Colonic mucosa (tissue), 4 donors: Measurements from ENCODE around the gene TF. TPM values are rescaled to one million over a fixed set of nuclear protein-coding genes. Genes with fewer than 3 reads are reported as not detected.

ENCODE experiments used
- DNase-seq: peaks from one replicate; pipeline ENCODE4 v3.0.0-alpha.2; 2020
- H3K27ac ChIP-seq: fragments of 200-600 bp; one replicate; pipeline ENCODE4 v1.8.0; 2021
- H3K27me3 ChIP-seq: fragments of 200-600 bp; one replicate; pipeline ENCODE4 v1.8.0; 2021
- H3K36me3 ChIP-seq: fragments of 200-600 bp; one replicate; pipeline ENCODE4 v1.8.0; 2021
- H3K4me1 ChIP-seq: fragments of 200-600 bp; one replicate; pipeline ENCODE4 v1.8.0; 2021; ENCODE audit warnings: mild to moderate bottlenecking
- H3K4me3 ChIP-seq: fragments of 200-600 bp; one replicate; pipeline ENCODE4 v1.8.0; 2021
- H3K9ac ChIP-seq, 2 donors: one replicate each; pipeline ENCODE4 v1.7.0; 2013; ENCODE audit warnings: control low read depth in 2 of 2, low read depth in 2 of 2, low read length in 2 of 2
- H3K9me3 ChIP-seq: fragments of 200-600 bp; one replicate; pipeline ENCODE4 v1.8.0; 2021
- CTCF ChIP-seq: fragments of 200-600 bp; IDR thresholded peaks from one replicate; pipeline ENCODE4 v1.8.0; 2022; ENCODE audit warnings: antibody characterized with exemption, mild to moderate bottlenecking
- intact Hi-C: fragments of 100-400 bp; cut with DNase I; formaldehyde crosslinking; loops from one replicate; pipeline ENCODE4 v1.14.1; 2022
- total RNA-seq, 2 donors: library from RNA; stranded (reverse); fragmentation: NEBNext Ultra II Directional in 1 of 2; extraction: Animal tissue kit (Norgen Biotek cat#: 25700) in 1 of 2; gene quantifications; one replicate each; pipeline ENCODE4 v1.2.1, GENCODE V29; 2021
- donor health status: healthy.
- donor health status: DM: no; HTN: no; CAD: no.
- donor health status: DM: no; HTN: no; CAD: no.

The TF gene
- total RNA-seq, 2 donors from 2014 or later: 3.2 to 18.6 TPM

GRCh38 chr3:133835418-133835743 lies 89.2 kb downstream of the TF start:
- H3K36me3 ChIP-seq: no peaks in the 10 kb centered on the region
- no peak overlapping the region for H3K4me3 ChIP-seq
- H3K9ac ChIP-seq: no peak overlapping the region
- no peak for TF ChIP-seq CTCF
- H3K27ac ChIP-seq: no peak overlapping the region
- no peaks in the 10 kb centered on the region for H3K27me3 ChIP-seq
- no peaks in the 10 kb centered on the region for H3K9me3 ChIP-seq
- no peaks in the 10 kb centered on the region for H3K4me1 ChIP-seq
- no peak for DNase-seq
- intact Hi-C loops: no loop called here

- Histone ChIP-seq H3K36me3 (no peaks in the 10 kb centered on the region), H3K27ac (no peak overlapping the region), H3K4me3 (no peak overlapping the region), H3K9ac (no peak overlapping the region), H3K4me1 (no peaks in the 10 kb centered on the region), H3K27me3 (no peaks in the 10 kb centered on the region), H3K9me3 (no peaks in the 10 kb centered on the region)
- peak; percentile 8 for DNase-seq
- intact Hi-C loops: no loop called here
- TF ChIP-seq CTCF: no peak
These were observed 89.8 kb downstream of the TF start for GRCh38 chr3:133835961-133836360.

GRCh38 chr3:133836497-133837158 lies 90.4 kb downstream of the TF start:
- H3K9me3 ChIP-seq: no peaks in the 10 kb centered on the region
- no peaks in the 10 kb centered on the region for H3K27me3 ChIP-seq
- no peak overlapping the region for H3K4me3 ChIP-seq
- no peak overlapping the region for H3K9ac ChIP-seq
- TF ChIP-seq CTCF: no peak
- no peaks in the 10 kb centered on the region for H3K36me3 ChIP-seq
- DNase-seq: no peak
- no peaks in the 10 kb centered on the region for H3K4me1 ChIP-seq
- H3K27ac ChIP-seq: no peak overlapping the region
- intact Hi-C loops: no loop called here

- H3K9ac ChIP-seq: no peak overlapping the region
- no peak for TF ChIP-seq CTCF
- no peaks in the 10 kb centered on the region for H3K36me3 ChIP-seq
- H3K9me3 ChIP-seq: no peaks in the 10 kb centered on the region
- no peak overlapping the region for H3K27ac ChIP-seq
- no peak overlapping the region for H3K4me3 ChIP-seq
- no peaks in the 10 kb centered on the region for H3K27me3 ChIP-seq
- intact Hi-C loops: no loop called here
- DNase-seq: no peak
- H3K4me1 ChIP-seq: no peaks in the 10 kb centered on the region
These were observed 91.5 kb downstream of the TF start for GRCh38 chr3:133837487-133838295.

GRCh38 chr3:133838296-133838789 lies 92.2 kb downstream of the TF start:
- no peak for TF ChIP-seq CTCF
- H3K4me3 ChIP-seq: no peak overlapping the region
- no peaks in the 10 kb centered on the region for H3K27me3 ChIP-seq
- intact Hi-C loops: no loop called here
- H3K4me1 ChIP-seq: no peaks in the 10 kb centered on the region
- H3K9ac ChIP-seq: no peak overlapping the region
- H3K9me3 ChIP-seq: no peaks in the 10 kb centered on the region
- H3K27ac ChIP-seq: no peak overlapping the region
- no peak for DNase-seq
- H3K36me3 ChIP-seq: no peaks in the 10 kb centered on the region
